ENCODE results near the gene SPARCL1. TPM values are rescaled to one million over a fixed set of nuclear protein-coding genes. Genes with fewer than 3 reads are reported as not detected.
"Not testable (repeated sequence)": the region's sequence is repeated elsewhere in the genome, so short reads cannot be mapped to it uniquely, and the experiment has no call there.

Gene SPARCL1
- total and polyA plus RNA-seq, 5 donors: 343 to 492 (median 365) TPM

DNA sequence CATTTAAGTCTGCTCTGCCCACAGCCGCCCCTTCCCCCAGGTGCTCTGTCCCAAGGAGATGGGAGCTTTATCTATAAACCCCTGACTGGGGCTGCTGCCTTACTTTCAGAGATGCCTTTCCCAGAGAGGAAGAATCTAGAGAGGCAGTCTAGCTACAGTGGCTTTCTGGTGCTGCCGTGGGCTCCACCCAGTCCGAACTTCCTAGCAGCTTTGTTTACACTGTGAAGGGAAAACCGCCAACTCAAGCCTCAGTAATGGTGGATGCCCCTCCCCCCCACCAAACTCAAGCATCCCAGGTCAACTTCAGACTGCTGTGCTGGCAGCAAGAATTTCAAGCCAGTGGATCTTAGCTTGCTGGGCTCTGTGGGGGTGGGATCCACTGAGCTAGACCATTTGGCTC lies 40.5 kb downstream of the SPARCL1 start:
- WGBS: 67% methylated on average over 4 of the region's 4 CpGs
- H3K4me3 ChIP-seq (ENCODE audit: low read length); H3K4me1 ChIP-seq (ENCODE audit: control insufficient read depth, insufficient read depth, low read length); H3K9me3 ChIP-seq (ENCODE audit: control insufficient read depth, low read length); ATAC-seq; intact Hi-C loops (cut with DNase I); H3K27me3 ChIP-seq (ENCODE audit: control insufficient read depth, insufficient read depth): not testable (repeated sequence)
- H3K27ac ChIP-seq (ENCODE audit: low read length): peak overlapping the region; percentile 12
- peak in 1 of 3 donors; percentile 40 for DNase-seq

DNA sequence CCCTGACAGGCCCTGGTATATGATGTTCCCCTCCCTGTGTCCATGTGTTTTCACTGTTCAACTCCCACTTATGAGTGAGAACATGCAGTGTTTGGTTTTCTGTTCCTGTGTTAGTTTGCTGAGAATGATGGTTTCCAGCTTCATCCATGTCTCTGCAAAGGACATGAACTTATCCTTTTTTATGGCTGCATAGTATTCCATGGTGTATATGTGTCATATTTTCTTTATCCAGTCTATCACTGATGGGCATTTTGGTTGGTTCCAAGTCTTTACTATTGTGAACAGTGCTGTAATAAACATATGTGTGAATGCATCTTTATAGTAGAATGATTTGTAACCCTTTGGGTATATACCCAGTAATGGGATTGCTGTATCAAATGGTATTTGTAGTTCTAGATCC lies 45.9 kb downstream of the SPARCL1 start:
- H3K4me3 ChIP-seq (ENCODE audit: low read length); H3K27me3 ChIP-seq (ENCODE audit: control insufficient read depth, insufficient read depth); H3K9me3 ChIP-seq (ENCODE audit: control insufficient read depth, low read length); DNase-seq; H3K27ac ChIP-seq (ENCODE audit: low read length); intact Hi-C loops (cut with DNase I); ATAC-seq; H3K4me1 ChIP-seq (ENCODE audit: control insufficient read depth, insufficient read depth, low read length): not testable (repeated sequence)

DNA sequence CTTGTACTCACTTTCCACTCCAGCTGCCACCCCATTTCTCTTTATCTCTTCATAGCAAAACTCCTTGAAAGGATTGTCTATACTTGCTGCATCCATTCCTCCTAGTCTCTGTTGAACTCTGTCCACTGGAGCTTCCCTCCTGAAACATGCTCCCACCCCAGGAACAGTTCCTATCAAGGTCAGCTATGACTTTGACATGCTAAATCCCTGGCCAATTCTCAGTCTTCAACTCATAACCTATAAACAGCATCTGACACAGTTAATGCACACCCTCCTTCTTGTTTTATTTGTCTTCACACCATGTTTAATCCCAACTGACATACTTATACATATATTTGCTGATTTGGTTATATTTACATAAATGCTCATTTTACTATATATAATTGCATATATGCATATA lies 47.8 kb downstream of the SPARCL1 start:
- ATAC-seq (no peak), DNase-seq (no peak)
- no peak overlapping the region for H3K27ac ChIP-seq (ENCODE audit: low read length)

DNA sequence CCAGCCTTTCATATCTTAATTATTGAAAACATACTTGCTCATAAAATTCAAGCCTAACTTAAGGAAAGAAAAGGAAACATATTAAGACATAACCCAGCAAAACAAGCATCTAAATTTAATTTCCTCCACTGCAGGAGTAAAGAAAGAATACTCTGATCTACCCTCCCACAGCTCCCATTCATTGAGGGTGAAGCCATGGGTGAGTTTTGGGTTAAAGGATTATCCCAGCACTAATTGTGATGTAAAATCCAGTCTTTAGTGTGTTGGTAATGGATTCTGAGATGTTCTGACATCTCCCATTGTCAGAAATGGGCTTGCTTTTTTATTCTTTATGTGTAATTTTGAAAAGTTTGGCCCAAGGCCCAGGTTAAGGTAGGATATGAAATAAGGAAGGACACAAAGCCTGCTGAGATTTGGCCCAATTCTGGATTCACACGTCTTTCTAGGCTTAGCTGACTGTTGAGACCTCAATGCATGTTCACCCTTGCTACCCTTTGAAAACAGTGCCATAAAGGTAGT lies 50.4 kb downstream of the SPARCL1 start:
- no peak overlapping the region for H3K27ac ChIP-seq (ENCODE audit: low read length)
- no peaks in the 10 kb centered on the region for H3K4me1 ChIP-seq (ENCODE audit: control insufficient read depth, insufficient read depth, low read length)
- H3K4me3 ChIP-seq (ENCODE audit: low read length): no peak overlapping the region
- no peaks in the 10 kb centered on the region for H3K9me3 ChIP-seq (ENCODE audit: control insufficient read depth, low read length)
- intact Hi-C loops (cut with DNase I): no loop called here
- no peaks in the 10 kb centered on the region for H3K27me3 ChIP-seq (ENCODE audit: control insufficient read depth, insufficient read depth)
- no peak for ATAC-seq
- DNase-seq: no peak
- WGBS: 72% methylated on average over 1 of the region's 1 CpG

More for the DNA sequence above, 47.8 kb downstream of the SPARCL1 start:
- no peaks in the 10 kb centered on the region for H3K27me3 ChIP-seq (ENCODE audit: control insufficient read depth, insufficient read depth)
- no peak overlapping the region for H3K4me3 ChIP-seq (ENCODE audit: low read length)
- H3K9me3 ChIP-seq (ENCODE audit: control insufficient read depth, low read length): no peaks in the 10 kb centered on the region
- H3K4me1 ChIP-seq (ENCODE audit: control insufficient read depth, insufficient read depth, low read length): no peaks in the 10 kb centered on the region
- intact Hi-C loops (cut with DNase I): no loop called here

DNA sequence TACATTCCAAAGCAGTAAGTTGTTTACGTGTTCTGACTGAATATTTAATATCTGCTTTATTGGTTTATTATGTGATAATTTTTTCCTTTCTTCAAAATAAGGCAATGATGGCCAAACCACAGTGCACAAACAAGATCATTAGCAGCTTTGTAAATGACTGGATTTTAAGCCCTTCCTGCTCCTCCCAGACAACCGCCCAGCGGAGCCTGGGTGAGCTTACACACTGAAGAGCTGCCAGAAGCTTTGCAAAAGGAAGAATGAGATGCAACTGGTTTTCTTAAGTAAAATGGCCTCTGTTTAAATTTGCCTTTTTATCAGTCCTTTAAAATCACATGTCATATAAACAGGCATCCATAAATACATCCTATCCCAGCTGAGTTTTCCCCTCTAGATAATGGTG lies 52.2 kb downstream of the SPARCL1 start:
- H3K4me1 ChIP-seq (ENCODE audit: control insufficient read depth, insufficient read depth, low read length): no peaks in the 10 kb centered on the region
- intact Hi-C loops (cut with DNase I): no loop called here
- no peaks in the 10 kb centered on the region for H3K9me3 ChIP-seq (ENCODE audit: control insufficient read depth, low read length)
- H3K27me3 ChIP-seq (ENCODE audit: control insufficient read depth, insufficient read depth): no peaks in the 10 kb centered on the region
- no peak for DNase-seq
- no peak for ATAC-seq
- no peak overlapping the region for H3K27ac ChIP-seq (ENCODE audit: low read length)
- WGBS: 73% methylated on average over 3 of the region's 3 CpGs
- no peak overlapping the region for H3K4me3 ChIP-seq (ENCODE audit: low read length)

DNA sequence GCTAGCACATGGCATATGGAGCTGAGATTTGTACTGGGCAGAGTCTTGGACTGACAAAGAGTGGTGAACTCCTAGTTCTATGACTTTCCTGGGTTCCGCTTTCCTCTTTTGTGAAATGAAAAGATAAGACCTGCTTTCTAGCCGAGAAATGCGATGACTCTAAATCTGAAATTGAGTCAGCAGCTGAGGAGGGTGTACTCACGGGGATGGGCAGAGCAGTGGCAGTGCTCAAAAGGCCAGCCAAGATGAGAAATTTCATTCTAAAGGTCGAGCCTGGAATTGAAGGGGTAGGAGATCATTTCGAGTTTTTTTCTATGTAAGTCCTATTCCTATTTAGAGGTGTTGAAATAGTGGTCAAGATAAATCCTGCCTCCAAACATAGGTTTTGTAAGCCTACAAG lies 59.8 kb downstream of the SPARCL1 start:
- Histone ChIP-seq H3K4me1 (ENCODE audit: control insufficient read depth, insufficient read depth, low read length) (peaks cover 3% of the 10 kb centered on the region), H3K4me3 (ENCODE audit: low read length) (no peak overlapping the region), H3K9me3 (ENCODE audit: control insufficient read depth, low read length) (no peaks in the 10 kb centered on the region), H3K27me3 (ENCODE audit: control insufficient read depth, insufficient read depth) (no peaks in the 10 kb centered on the region), H3K27ac (ENCODE audit: low read length) (no peak overlapping the region)
- WGBS: 68% methylated on average over 6 of the region's 6 CpGs
- peak; percentile 50 to 74 for ATAC-seq
- no peak for DNase-seq
- intact Hi-C loops (cut with DNase I): loop anchor here (5.0 to 10.0 kb wide), 4 partner anchors 87 to 97 kb away; no protein-coding TSS in a partner anchor

DNA sequence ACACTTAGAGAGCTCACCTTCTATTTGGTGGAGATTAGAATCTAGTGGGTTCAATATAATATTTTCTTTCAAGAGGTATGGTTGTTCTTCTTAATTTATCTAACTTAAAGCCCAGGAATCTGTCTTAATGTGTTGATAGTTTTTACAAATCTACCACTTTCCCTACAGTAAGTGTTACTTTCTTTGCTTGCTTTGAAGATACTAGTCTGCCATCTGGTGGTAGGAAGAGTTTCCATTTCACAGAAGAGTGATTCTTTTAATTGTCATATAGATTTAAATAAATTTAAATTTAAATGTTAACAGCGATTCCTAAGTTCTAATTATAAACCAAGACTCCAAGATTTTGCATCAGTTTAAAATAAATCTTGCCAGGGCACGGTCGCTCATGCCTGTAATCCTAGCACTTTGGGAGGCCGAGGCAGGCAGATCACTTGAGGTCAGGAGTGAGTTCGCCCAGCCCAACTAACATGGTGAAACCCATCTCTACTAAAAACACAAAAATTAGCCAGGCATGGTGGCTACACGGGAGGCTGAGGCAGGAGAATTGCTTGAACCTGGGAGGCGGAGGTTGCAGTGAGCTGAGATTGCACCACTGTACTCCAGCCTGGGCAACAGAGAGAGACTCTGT lies 63.3 kb downstream of the SPARCL1 start:
- H3K27ac ChIP-seq (ENCODE audit: low read length): no peak overlapping the region
- no peaks in the 10 kb centered on the region for H3K9me3 ChIP-seq (ENCODE audit: control insufficient read depth, low read length)
- DNase-seq (peak in 1 of 3 donors; percentile 25), ATAC-seq (peak; percentile 36 to 57)
- peaks cover 3% of the 10 kb centered on the region for H3K4me1 ChIP-seq (ENCODE audit: control insufficient read depth, insufficient read depth, low read length)
- no peaks in the 10 kb centered on the region for H3K27me3 ChIP-seq (ENCODE audit: control insufficient read depth, insufficient read depth)
- H3K4me3 ChIP-seq (ENCODE audit: low read length): no peak overlapping the region
- intact Hi-C loops (cut with DNase I): loop anchor here (5.0 to 10.0 kb wide), 4 partner anchors 84 to 94 kb away; no protein-coding TSS in a partner anchor
- whole genome bisulfite sequencing: 49% methylated on average over 7 of the region's 7 CpGs

DNA sequence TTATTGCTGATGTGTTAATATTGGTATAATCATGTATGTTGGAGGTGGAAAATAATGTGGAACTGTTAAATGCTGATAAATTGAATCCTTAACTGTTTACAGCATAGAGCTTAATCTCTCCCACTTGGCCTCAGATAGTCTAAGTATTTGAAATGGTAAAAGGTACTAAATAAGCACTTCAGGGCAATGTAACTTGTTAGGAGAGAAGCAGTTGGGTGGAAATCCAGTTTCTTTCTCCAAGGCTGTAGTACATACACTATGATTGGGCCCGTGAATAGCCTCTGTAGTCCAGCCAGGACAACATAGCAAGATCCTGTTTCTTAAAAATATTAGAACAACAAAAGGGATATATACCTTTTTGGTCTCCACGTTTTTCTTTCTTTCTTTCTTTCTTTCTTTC lies 67.1 kb downstream of the SPARCL1 start:
- H3K4me1 ChIP-seq (ENCODE audit: control insufficient read depth, insufficient read depth, low read length): no peaks in the 10 kb centered on the region
- no peak overlapping the region for H3K4me3 ChIP-seq (ENCODE audit: low read length)
- WGBS: 93% methylated on average over 2 of the region's 2 CpGs
- H3K27me3 ChIP-seq (ENCODE audit: control insufficient read depth, insufficient read depth): no peaks in the 10 kb centered on the region
- intact Hi-C loops (cut with DNase I): loop anchor here in 1 of 4 donors (10.0 kb wide), 1 partner anchor 87 kb away; no protein-coding TSS in a partner anchor
- no peak overlapping the region for H3K27ac ChIP-seq (ENCODE audit: low read length)
- DNase-seq (no peak), ATAC-seq (no peak)
- H3K9me3 ChIP-seq (ENCODE audit: control insufficient read depth, low read length): no peaks in the 10 kb centered on the region

DNA sequence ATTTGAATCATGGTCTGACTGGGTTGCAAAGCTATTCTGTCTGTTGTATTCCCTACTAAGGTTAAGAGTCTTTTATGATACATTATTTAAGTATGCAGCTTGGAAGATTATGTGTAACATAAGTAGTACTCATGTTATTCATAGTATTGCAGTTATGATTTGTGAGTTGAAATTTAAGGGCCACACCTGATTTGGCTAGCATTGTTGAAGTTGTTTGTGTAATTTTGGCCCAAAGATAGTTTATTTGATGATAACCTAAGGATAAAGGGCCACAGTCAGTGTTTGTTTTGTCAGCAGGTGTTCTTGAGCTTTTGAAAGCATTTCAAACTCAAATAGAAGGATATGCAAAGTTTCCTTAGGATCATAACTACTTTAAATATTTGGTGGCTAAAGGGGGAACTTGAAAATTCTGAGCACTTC lies 67.9 kb downstream of the SPARCL1 start:
- no peak overlapping the region for H3K4me3 ChIP-seq (ENCODE audit: low read length)
- no peaks in the 10 kb centered on the region for H3K4me1 ChIP-seq (ENCODE audit: control insufficient read depth, insufficient read depth, low read length)
- DNase-seq: no peak
- no peaks in the 10 kb centered on the region for H3K9me3 ChIP-seq (ENCODE audit: control insufficient read depth, low read length)
- no peak overlapping the region for H3K27ac ChIP-seq (ENCODE audit: low read length)
- H3K27me3 ChIP-seq (ENCODE audit: control insufficient read depth, insufficient read depth): no peaks in the 10 kb centered on the region
- ATAC-seq: no peak
- intact Hi-C loops (cut with DNase I): loop anchor here in 1 of 4 donors (10.0 kb wide), 1 partner anchor 86 kb away; no protein-coding TSS in a partner anchor

DNA sequence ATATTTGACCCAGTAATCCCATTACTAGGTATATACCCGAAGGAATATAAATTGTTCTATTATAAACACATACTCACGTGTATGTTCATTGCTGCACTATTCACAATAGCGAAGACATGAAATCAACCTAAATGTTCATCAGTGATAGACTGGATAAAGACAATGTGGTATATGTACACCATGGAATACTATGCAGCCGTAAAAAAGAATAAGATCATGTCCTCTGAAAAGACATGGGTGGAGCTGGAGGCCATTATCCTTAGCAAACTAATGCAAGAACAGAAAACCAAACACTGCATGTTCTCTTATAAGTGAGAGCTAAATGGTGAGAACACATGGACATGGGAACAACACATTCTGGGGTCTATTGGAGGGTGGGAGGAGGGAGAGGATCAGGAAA lies 70.3 kb downstream of the SPARCL1 start:
- Histone ChIP-seq H3K4me3 (ENCODE audit: low read length) (no peak overlapping the region), H3K4me1 (ENCODE audit: control insufficient read depth, insufficient read depth, low read length) (no peaks in the 10 kb centered on the region), H3K27me3 (ENCODE audit: control insufficient read depth, insufficient read depth) (no peaks in the 10 kb centered on the region), H3K9me3 (ENCODE audit: control insufficient read depth, low read length) (no peaks in the 10 kb centered on the region), H3K27ac (ENCODE audit: low read length) (no peak overlapping the region)
- ATAC-seq (no peak), DNase-seq (no peak)
- intact Hi-C loops (cut with DNase I): no loop called here
- WGBS: 98% methylated on average over 4 of the region's 4 CpGs

DNA sequence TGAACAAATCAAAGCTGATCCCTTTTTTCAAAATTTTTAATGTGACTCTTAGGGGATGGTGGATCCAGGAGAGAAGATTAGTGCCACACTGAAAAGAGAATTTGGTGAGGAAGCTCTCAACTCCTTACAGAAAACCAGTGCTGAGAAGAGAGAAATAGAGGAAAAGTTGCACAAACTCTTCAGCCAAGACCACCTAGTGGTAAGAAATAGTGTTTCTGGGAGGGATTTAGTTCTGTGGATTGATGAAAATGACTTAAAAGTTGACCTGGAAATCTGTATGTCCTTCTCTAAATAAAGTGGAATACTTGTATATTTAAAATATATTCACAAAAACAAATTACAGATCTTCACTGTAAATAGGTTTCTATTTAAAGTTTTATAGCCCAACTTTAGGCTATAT lies 77.6 kb downstream of the SPARCL1 start:
- intact Hi-C loops (cut with DNase I): no loop called here
- Histone ChIP-seq H3K4me1 (ENCODE audit: control insufficient read depth, insufficient read depth, low read length) (no peaks in the 10 kb centered on the region), H3K27ac (ENCODE audit: low read length) (no peak overlapping the region), H3K27me3 (ENCODE audit: control insufficient read depth, insufficient read depth) (no peaks in the 10 kb centered on the region), H3K4me3 (ENCODE audit: low read length) (no peak overlapping the region), H3K9me3 (ENCODE audit: control insufficient read depth, low read length) (no peaks in the 10 kb centered on the region)
- ATAC-seq (no peak), DNase-seq (no peak)

DNA sequence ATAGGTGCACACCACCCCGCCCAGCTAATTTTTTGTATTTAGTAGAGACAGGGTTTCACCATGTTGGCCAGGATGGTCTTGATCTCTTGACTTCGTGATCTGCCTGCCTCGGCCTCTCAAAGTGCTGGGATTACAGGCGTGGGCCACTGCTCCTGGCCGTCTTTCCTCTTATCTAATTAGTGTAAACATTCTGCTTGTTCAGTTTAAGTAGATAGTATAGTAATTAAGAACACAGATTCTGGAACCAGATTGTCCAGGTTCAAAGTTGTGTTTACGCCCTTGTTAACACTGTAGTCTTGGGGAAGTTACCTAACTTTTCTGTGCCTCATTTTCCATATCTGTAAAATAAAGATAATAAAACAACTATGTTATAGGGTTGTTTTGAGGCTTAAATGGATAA lies 82.8 kb downstream of the SPARCL1 start:
- not testable (repeated sequence) for ATAC-seq; H3K4me1 ChIP-seq (ENCODE audit: control insufficient read depth, insufficient read depth, low read length); H3K9me3 ChIP-seq (ENCODE audit: control insufficient read depth, low read length)

More for the DNA sequence above, 82.8 kb downstream of the SPARCL1 start:
- intact Hi-C loops (cut with DNase I); H3K4me3 ChIP-seq (ENCODE audit: low read length); H3K27me3 ChIP-seq (ENCODE audit: control insufficient read depth, insufficient read depth); H3K27ac ChIP-seq (ENCODE audit: low read length); DNase-seq: not testable (repeated sequence)
- 95% methylated on average over 6 of the region's 6 CpGs for WGBS
